ENCODE measurements around the gene STK10. TPM values are rescaled to one million over a fixed set of nuclear protein-coding genes. Genes with fewer than 3 reads are reported as not detected.
A peak's percentile ranks its signal among the peaks of the same experiment; 100 is the strongest.

The STK10 gene
- polyA plus RNA-seq, 1 of the 3 experiments (the other 2 are of a cell fraction) = 11.0 TPM

- no peaks in the 10 kb centered on the region for H3K9me3 ChIP-seq
- WGBS (ENCODE audit: low lambda C conversion rate) = 82% methylated on average over 8 of the region's 10 CpGs
- no peaks in the 10 kb centered on the region for H3K36me3 ChIP-seq (replicated peaks in 1 of 2; ENCODE audit: control insufficient read depth in 1 of 2, insufficient read depth in 2 of 2, low read length in 1 of 2)
- H3K9ac ChIP-seq = no peak overlapping the region
- H2AFZ ChIP-seq (ENCODE audit: low read depth) = no peak overlapping the region
- no peaks in the 10 kb centered on the region for H3F3A ChIP-seq (replicated peaks; ENCODE audit: insufficient read depth)
- CTCF ChIA-PET = interaction anchor here (0.9 to 1.5 kb wide), 3 partner anchors 42 to 99 kb away, joined by 3 read pairs; no protein-coding TSS in a partner anchor
- POLR2A ChIA-PET = no interaction called here
- 0 out of 2 replicates have a peak, but pooled peaks have one; percentile 13 for TF ChIP-seq GATA2 (CRISPR knock-in tag; IDR thresholded peaks at IDR 0.05)
- TF ChIP-seq YY1 (IDR thresholded peaks at IDR 0.05; ENCODE audit: low read depth) = no peak
- H3K9me2 ChIP-seq = no peaks in the 10 kb centered on the region
- H3K4me1 ChIP-seq (ENCODE audit: control insufficient read depth in 1 of 2, insufficient read depth in 2 of 2, low read depth in 1 of 2, low read length in 1 of 2) = peaks cover 0 to 33% of the 10 kb centered on the region in 2 experiments; a peak in 1 of 4 replicates
- no peak overlapping the region for H3K4me2 ChIP-seq
- H3K27me3 ChIP-seq (ENCODE audit: insufficient read depth) = no peaks in the 10 kb centered on the region
- peaks cover 14% of the 10 kb centered on the region; the same call in 1 of the 2 replicates for H4K20me1 ChIP-seq (ENCODE audit: insufficient read depth)
- H3K79me2 ChIP-seq (ENCODE audit: insufficient read depth) = peaks cover 11% of the 10 kb centered on the region; the same call in 1 of the 2 replicates
- no peak overlapping the region; a peak in 1 of 4 replicates for H3K27ac ChIP-seq (ENCODE audit: low read depth in 2 of 2, low read length in 1 of 2)
- no peak overlapping the region for H3K4me3 ChIP-seq (ENCODE audit: low read depth in 2 of 2, low read length in 1 of 2)
- DNase-seq = peak; percentile 68
Measured at GRCh38 chr5:172144291-172144815, 43.7 kb downstream of the STK10 start.

GRCh38 chr5:172143875-172144274 is 44.1 kb downstream of the STK10 start:
- peaks cover 11% of the 10 kb centered on the region; the same call in 1 of the 2 replicates for H3K79me2 ChIP-seq (ENCODE audit: insufficient read depth)
- H3K27me3 ChIP-seq (ENCODE audit: insufficient read depth) = no peaks in the 10 kb centered on the region
- TF ChIP-seq NRF1 (IDR thresholded peaks at IDR 0.05; ENCODE audit: low read depth, low read length) = no peak
- TF ChIP-seq, protein P1, sequence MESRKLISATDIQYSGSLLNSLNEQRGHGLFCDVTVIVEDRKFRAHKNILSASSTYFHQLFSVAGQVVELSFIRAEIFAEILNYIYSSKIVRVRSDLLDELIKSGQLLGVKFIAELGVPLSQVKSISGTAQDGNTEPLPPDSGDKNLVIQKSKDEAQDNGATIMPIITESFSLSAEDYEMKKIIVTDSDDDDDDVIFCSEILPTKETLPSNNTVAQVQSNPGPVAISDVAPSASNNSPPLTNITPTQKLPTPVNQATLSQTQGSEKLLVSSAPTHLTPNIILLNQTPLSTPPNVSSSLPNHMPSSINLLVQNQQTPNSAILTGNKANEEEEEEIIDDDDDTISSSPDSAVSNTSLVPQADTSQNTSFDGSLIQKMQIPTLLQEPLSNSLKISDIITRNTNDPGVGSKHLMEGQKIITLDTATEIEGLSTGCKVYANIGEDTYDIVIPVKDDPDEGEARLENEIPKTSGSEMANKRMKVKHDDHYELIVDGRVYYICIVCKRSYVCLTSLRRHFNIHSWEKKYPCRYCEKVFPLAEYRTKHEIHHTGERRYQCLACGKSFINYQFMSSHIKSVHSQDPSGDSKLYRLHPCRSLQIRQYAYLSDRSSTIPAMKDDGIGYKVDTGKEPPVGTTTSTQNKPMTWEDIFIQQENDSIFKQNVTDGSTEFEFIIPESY (IDR thresholded peaks at IDR 0.05; ENCODE audit: borderline replicate concordance, low read depth) = no peak
- TF ChIP-seq, protein P2, sequence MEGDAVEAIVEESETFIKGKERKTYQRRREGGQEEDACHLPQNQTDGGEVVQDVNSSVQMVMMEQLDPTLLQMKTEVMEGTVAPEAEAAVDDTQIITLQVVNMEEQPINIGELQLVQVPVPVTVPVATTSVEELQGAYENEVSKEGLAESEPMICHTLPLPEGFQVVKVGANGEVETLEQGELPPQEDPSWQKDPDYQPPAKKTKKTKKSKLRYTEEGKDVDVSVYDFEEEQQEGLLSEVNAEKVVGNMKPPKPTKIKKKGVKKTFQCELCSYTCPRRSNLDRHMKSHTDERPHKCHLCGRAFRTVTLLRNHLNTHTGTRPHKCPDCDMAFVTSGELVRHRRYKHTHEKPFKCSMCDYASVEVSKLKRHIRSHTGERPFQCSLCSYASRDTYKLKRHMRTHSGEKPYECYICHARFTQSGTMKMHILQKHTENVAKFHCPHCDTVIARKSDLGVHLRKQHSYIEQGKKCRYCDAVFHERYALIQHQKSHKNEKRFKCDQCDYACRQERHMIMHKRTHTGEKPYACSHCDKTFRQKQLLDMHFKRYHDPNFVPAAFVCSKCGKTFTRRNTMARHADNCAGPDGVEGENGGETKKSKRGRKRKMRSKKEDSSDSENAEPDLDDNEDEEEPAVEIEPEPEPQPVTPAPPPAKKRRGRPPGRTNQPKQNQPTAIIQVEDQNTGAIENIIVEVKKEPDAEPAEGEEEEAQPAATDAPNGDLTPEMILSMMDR (IDR thresholded peaks at IDR 0.05) = no peak
- no peak for TF ChIP-seq EZH2phosphoT487 (IDR thresholded peaks at IDR 0.05; ENCODE audit: borderline replicate concordance, low read depth)
- TF ChIP-seq, protein P3, sequence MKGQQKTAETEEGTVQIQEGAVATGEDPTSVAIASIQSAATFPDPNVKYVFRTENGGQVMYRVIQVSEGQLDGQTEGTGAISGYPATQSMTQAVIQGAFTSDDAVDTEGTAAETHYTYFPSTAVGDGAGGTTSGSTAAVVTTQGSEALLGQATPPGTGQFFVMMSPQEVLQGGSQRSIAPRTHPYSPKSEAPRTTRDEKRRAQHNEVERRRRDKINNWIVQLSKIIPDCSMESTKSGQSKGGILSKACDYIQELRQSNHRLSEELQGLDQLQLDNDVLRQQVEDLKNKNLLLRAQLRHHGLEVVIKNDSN (IDR thresholded peaks at IDR 0.05; ENCODE audit: borderline replicate concordance, low read depth) = no peak
- no peak for TF ChIP-seq MXI1 (IDR thresholded peaks at IDR 0.05; ENCODE audit: low read depth, low read length)
- H3K4me3 ChIP-seq (ENCODE audit: low read depth in 2 of 2, low read length in 1 of 2) = no peak overlapping the region
- 94% methylated on average over 6 of the region's 6 CpGs for WGBS (ENCODE audit: low lambda C conversion rate)
- no peaks in the 10 kb centered on the region for H3K36me3 ChIP-seq (replicated peaks in 1 of 2; ENCODE audit: control insufficient read depth in 1 of 2, insufficient read depth in 2 of 2, low read length in 1 of 2)
- no peak overlapping the region for H3K4me2 ChIP-seq
- H3K9me3 ChIP-seq = no peaks in the 10 kb centered on the region
- no peak overlapping the region for H3K27ac ChIP-seq (ENCODE audit: low read depth in 2 of 2, low read length in 1 of 2)
- no peak for DNase-seq
- H2AFZ ChIP-seq (ENCODE audit: low read depth) = no peak overlapping the region
- CTCF ChIA-PET = interaction anchor here (0.9 to 1.5 kb wide), 4 partner anchors 14 to 99 kb away, joined by 3 read pairs; no protein-coding TSS in a partner anchor
- POLR2A ChIA-PET = no interaction called here
- H3K4me1 ChIP-seq (ENCODE audit: control insufficient read depth in 1 of 2, insufficient read depth in 2 of 2, low read depth in 1 of 2, low read length in 1 of 2) = peaks cover 0 to 33% of the 10 kb centered on the region in 2 experiments; a peak in 1 of 4 replicates
- no peak overlapping the region for H3K9ac ChIP-seq
- no peaks in the 10 kb centered on the region for H3K9me2 ChIP-seq
- H4K20me1 ChIP-seq (ENCODE audit: insufficient read depth) = peaks cover 14% of the 10 kb centered on the region; the same call in 1 of the 2 replicates
- no peaks in the 10 kb centered on the region for H3F3A ChIP-seq (replicated peaks; ENCODE audit: insufficient read depth)
